ENCODE measurements around the gene SLC17A3.

- TF ChIP-seq POLR2A (IDR thresholded peaks at IDR 0.05; ENCODE audit: extremely low read depth, insufficient read length) (no peak), CTCF (IDR thresholded peaks at IDR 0.05; ENCODE audit: low read depth, low read length) (no peak), MAX (IDR thresholded peaks at IDR 0.05; ENCODE audit: low read depth, low read length) (no peak)
These were observed 1.5 kb upstream of the SLC17A3 start for GRCh38 chr6:25875563-25875905.
